ENCODE data around the gene CCT2.
"Not testable (repeated sequence)": the region's sequence is repeated elsewhere in the genome, so short reads cannot be mapped to it uniquely, and the experiment has no call there.

Gene CCT2

GRCh38 chr12:69588527-69588926 lies 3.3 kb downstream of the CCT2 start:
- DNase-seq = no peak
- no peak for ATAC-seq

GRCh38 chr12:69589082-69589481 lies 3.8 kb downstream of the CCT2 start:
- ATAC-seq = no peak
- DNase-seq = no peak

- no peak for DNase-seq
- ATAC-seq = no peak
Observed at GRCh38 chr12:69595689-69596088, 10.4 kb downstream of the CCT2 start.

- DNase-seq (no peak), ATAC-seq (no peak)
Observed at GRCh38 chr12:69598174-69598753, 13.0 kb downstream of the CCT2 start.

GRCh38 chr12:69600804-69601203 lies 15.5 kb downstream of the CCT2 start:
- ATAC-seq = no peak
- no peak for DNase-seq

GRCh38 chr12:69601962-69602685 lies 16.9 kb downstream of the CCT2 start:
- ATAC-seq (peak; percentile 23), DNase-seq (no peak)

- ATAC-seq = no peak
- no peak for DNase-seq
Observed at GRCh38 chr12:69602954-69603353, 17.7 kb downstream of the CCT2 start.

- not testable (repeated sequence) for ATAC-seq, DNase-seq
Observed at GRCh38 chr12:69603556-69603955, 18.3 kb downstream of the CCT2 start.

GRCh38 chr12:69604275-69604674 lies 19.0 kb downstream of the CCT2 start:
- not testable (repeated sequence) for DNase-seq

GRCh38 chr12:69608114-69608513 lies 22.9 kb downstream of the CCT2 start:
- no peak for DNase-seq
- ATAC-seq = no peak

More at GRCh38 chr12:69604275-69604674, 19.0 kb downstream of the CCT2 start:
- not testable (repeated sequence) for ATAC-seq

GRCh38 chr12:69610126-69610525 lies 24.9 kb downstream of the CCT2 start:
- DNase-seq (no peak), ATAC-seq (no peak)

GRCh38 chr12:69610729-69611128 lies 25.5 kb downstream of the CCT2 start, which contains the start of gene LRRC10:
Gene LRRC10, minus strand, starts transcription at chr12:69610907. Its CDS starts 69 bp downstream, at chr12:69610838.
- no peak for DNase-seq
- ATAC-seq = no peak

- DNase-seq (no peak), ATAC-seq (no peak)
Observed at GRCh38 chr12:69613351-69613750, 28.1 kb downstream of the CCT2 start.

- ATAC-seq = no peak
- DNase-seq = no peak
Observed at GRCh38 chr12:69616025-69616424, 30.8 kb downstream of the CCT2 start.

- ATAC-seq (no peak), DNase-seq (no peak)
Observed at GRCh38 chr12:69619050-69619449, 33.8 kb downstream of the CCT2 start.

GRCh38 chr12:69620077-69620476 lies 34.8 kb downstream of the CCT2 start:
- ATAC-seq (no peak), DNase-seq (no peak)

GRCh38 chr12:69620921-69621320 lies 35.7 kb downstream of the CCT2 start:
- DNase-seq = no peak
- ATAC-seq = no peak

- DNase-seq (no peak), ATAC-seq (no peak)
Observed at GRCh38 chr12:69621551-69621950, 36.3 kb downstream of the CCT2 start.

- ATAC-seq (no peak), DNase-seq (no peak)
Observed at GRCh38 chr12:69623970-69624369, 38.7 kb downstream of the CCT2 start.

- ATAC-seq (no peak), DNase-seq (no peak)
Observed at GRCh38 chr12:69627501-69627900, 42.2 kb downstream of the CCT2 start.

GRCh38 chr12:69630191-69630590 lies 44.9 kb downstream of the CCT2 start:
- ATAC-seq (no peak), DNase-seq (no peak)

GRCh38 chr12:69633061-69633460 lies 47.8 kb downstream of the CCT2 start:
- no peak for ATAC-seq
- no peak for DNase-seq

GRCh38 chr12:69639400-69640016 lies 54.2 kb downstream of the CCT2 start:
- DNase-seq (peak; percentile 72), ATAC-seq (peak; percentile 67)
